CMK (cell line): Measurements from ENCODE around the gene TMEM63B.
"Not testable (repeated sequence)": the region's sequence is repeated elsewhere in the genome, so short reads cannot be mapped to it uniquely, and the experiment has no call there.

Experiments
- DNase-seq: peaks from one replicate; pipeline ENCODE4 v3.0.0-alpha.2; 2010; ENCODE audit warnings: low read depth

Gene TMEM63B

GRCh38 chr6:44194326-44194725 lies 67.0 kb downstream of the TMEM63B start:
- no peak for DNase-seq

DNA sequence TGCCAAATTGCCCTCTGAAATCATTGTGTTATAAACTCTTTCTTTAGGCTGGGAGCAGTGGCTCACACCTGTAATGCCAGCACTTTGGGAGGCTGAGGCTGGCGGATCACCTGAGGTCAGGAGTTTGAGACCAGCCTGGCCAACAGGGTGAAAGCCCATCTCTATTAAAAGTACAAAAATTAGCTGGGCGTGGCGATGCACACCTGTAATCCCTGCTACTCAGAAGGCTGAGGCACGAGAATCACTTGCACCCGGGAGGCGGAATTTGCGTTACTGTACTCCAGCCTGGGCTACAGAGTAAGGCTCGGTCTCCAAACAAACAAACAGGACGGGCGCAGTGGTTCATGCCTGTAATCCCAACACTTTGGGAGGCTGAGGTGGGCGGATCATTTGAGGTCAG lies 69.0 kb downstream of the TMEM63B start:
- DNase-seq: not testable (repeated sequence)

GRCh38 chr6:44198684-44199083 lies 71.3 kb downstream of the TMEM63B start:
- DNase-seq: no peak

DNA sequence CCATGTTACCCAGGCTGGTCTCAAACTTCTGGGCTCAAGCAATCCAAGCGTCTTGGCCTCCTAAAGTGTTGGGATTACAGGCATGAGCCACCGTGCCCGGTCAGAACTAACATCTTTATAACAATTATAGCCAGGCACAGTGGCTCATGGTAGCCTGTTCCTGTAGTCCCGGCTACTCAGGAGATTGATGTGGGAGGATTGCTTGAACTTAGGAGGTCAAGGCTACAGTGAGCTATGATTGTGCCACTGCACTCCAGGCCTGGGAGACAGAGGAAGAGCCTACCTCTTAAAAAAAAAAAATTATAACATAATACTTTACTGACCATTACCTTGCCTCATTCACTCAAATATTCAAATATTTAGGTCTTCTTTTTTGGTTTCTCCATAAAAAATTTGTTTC lies 72.5 kb downstream of the TMEM63B start:
- no peak for DNase-seq

- DNase-seq: no peak
Observed at GRCh38 chr6:44201200-44201599, 73.8 kb downstream of the TMEM63B start.

DNA sequence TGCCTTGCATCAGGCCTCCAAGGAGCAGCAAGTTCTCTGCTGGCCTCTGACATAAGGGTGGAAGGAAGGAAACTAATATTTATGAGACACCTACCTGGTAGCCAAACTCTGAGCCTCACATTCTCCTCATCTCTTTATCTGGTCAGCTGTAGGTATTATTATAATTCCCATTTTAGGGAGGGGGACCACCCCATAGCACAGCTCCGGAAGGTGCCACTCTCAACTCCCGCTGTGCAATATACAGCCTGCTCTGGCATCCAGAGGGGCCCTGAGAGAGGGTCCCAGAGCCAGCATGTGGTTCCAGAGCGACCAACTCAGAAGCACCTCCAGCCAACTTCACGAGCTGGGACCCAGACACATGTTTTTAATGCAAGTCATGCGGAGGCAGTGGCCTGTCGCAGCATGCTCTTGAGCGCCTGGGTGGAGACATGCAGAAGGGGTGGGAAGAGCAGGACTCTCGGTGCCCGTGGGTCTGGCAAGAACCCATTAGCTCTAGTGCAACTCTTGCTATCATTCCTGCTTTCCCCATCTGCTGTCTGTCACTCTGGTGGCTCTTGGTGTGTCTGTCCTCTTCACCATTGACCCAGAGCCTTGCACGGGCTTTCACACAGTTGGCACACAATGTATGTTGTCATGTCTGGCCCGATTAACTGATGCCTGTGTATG lies 74.4 kb downstream of the TMEM63B start:
- no peak for DNase-seq

DNA sequence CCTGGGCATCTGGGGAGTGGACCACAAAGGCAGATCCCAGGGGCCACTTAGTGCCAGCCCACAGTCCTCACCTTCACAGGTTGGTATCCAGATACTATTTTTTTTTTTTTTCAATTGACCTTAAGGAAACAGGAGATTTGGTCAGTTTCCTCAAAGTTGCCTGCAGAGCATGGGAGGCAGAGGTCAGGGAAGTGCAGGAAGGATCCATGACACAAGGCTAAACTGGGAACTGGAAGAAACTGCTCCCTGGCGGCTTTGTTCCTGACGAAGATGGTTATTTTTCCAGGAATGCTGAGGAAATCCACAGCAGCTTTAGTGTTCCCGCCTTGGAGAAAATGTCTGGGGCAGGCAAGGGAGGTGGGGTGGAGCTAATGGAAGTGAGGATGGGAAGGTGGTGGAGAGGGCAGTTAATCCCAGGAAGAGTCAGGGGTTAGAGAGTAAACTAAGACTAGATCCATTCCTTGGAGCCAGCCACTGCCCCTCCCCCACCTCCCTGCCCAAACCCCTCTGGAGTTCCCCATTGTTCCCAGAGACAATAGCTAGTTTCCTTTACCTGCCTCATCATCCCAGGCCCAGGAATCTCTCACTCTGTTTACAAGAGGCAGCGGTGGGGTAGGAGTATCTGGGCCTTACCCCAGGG lies 75.1 kb downstream of the TMEM63B start:
- DNase-seq: no peak

DNA sequence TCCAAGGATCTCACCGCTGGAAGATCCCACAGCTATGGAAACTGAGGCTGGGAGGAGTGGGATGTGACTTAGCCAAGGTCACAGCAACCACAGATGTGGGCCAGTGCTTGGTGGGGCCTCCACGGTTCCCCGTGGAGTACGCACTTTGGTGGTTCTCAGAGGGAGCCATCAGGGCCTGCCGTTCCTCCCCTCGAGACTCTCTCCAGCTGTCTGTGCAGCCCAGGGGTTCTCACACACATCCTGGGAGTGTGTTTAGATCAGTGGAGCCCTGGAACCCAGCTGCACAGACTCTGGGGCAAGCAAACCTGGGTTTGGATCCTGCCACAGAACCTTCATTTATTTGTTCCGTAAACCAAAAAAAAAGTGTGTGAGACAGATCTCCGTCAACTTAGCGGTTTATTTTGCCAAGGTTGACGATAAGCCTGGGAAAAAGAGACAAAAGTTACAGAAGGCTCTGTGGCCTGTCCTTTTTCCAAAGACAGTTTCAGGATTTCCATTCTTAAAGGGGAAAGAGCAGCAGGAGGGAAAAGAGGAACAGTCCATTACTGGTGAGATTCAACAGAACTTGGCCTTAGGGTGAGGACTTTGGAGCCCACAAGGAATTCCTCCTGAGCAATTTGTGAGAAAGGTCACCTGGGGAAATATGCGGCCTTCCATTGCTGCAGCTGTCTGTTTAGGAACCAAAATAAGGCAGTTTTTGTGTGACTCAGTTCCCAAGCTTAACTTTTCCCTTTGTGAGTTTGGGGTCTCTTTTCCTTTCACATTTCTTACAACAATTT lies 75.8 kb downstream of the TMEM63B start:
- no peak for DNase-seq

DNA sequence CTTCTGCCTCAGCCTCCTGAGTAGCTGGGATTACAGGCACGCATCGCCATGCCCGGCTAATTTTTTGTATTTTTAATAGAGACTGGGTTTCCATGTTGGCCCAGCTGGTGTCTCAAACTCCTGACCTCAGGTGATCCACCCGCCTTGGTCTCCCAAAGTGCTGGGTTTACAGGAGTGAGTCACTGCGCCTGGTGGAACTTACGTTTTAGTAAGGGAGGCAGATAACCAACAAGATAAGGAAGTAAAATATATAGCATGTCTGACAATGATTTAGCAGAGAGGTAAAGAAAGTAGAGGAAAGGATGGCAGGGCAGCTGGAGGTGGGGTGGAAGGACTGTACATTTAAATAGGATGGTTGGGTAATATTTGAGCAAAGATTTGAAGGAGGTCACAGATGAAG lies 76.6 kb downstream of the TMEM63B start:
- no peak for DNase-seq
